ENCODE results near the gene GABRA6.

DNA sequence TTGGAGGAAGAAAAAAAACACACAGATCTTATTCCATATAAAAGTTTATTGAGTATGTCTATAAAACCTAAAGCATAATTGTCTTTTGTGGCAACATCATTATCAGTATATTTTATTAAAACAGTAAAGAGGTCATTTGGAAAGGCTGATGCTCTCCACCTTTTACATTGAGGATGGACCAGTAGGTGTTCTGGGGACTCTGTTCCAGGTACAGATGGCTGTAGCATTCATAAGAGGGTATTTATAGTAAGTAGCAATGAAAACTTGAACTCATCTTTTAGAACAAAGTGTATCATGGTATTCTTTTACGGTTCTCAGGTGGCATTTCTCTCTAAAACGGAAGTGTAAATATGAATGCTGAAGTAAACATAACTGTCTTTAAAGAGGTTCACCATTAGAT is 1.8 kb downstream of the GABRA6 start:
- TF ChIP-seq, protein P1, sequence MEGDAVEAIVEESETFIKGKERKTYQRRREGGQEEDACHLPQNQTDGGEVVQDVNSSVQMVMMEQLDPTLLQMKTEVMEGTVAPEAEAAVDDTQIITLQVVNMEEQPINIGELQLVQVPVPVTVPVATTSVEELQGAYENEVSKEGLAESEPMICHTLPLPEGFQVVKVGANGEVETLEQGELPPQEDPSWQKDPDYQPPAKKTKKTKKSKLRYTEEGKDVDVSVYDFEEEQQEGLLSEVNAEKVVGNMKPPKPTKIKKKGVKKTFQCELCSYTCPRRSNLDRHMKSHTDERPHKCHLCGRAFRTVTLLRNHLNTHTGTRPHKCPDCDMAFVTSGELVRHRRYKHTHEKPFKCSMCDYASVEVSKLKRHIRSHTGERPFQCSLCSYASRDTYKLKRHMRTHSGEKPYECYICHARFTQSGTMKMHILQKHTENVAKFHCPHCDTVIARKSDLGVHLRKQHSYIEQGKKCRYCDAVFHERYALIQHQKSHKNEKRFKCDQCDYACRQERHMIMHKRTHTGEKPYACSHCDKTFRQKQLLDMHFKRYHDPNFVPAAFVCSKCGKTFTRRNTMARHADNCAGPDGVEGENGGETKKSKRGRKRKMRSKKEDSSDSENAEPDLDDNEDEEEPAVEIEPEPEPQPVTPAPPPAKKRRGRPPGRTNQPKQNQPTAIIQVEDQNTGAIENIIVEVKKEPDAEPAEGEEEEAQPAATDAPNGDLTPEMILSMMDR (IDR thresholded peaks at IDR 0.05): no peak
- TF ChIP-seq POLR2A (IDR thresholded peaks at IDR 0.05): no peak

Measured in Peyer's patch (tissue), 4 donors.